B cell (primary cell): ENCODE results near the gene CTIF. TPM values are rescaled to one million over a fixed set of nuclear protein-coding genes. Genes with fewer than 3 reads are reported as not detected.

ENCODE experiments used
- ATAC-seq: fragments of 200-7000 bp; cut with Tn5 transposase; one replicate; pipeline ENCODE4 v1.10.0; 2021; ENCODE audit warnings: low read depth, mild to moderate bottlenecking, moderate number of reproducible peaks, moderate library complexity
- CTCF ChIA-PET: fragments of 350-600 bp; sonication (Branson Sonifier 250); formaldehyde crosslinking; loops from one replicate; lab custom pipeline; 2021; ENCODE audit warnings: antibody characterized with exemption, inconsistent platforms; lab: Charles Lee
- POLR2A ChIA-PET: fragments of 350-600 bp; sonication (Branson Sonifier 250); formaldehyde crosslinking; loops from one replicate; lab custom pipeline; 2021; ENCODE audit warnings: antibody characterized with exemption; lab: Charles Lee
- DNase-seq: peaks from one replicate; pipeline ENCODE4 v3.0.0; 2013
- H2AFZ ChIP-seq: 2 replicates; pipeline ENCODE4 v1.6.1; 2012; ENCODE audit warnings: mild to moderate bottlenecking, low read depth, low read length; ENCODE audit not compliant: insufficient read depth, poor library complexity, severe bottlenecking
- H3K27ac ChIP-seq, 2 donors: 1 replicate in 1 of 2; 2 replicates in 1 of 2; pipeline ENCODE4 v1.5.1; 2012 to 2013; ENCODE audit warnings: low read length in 2 of 2, mild to moderate bottlenecking in 2 of 2, moderate library complexity in 1 of 2
- H3K27me3 ChIP-seq, 4 experiments: fragments of 200-600 bp in 1 of 4; sonication (generic) in 1 of 4; replicated peaks in 1 of 4; 1 replicate in 2 of 4; 2 replicates in 2 of 4; pipeline versions ENCODE4 v1.6.1 to v1.7.0; 2013 to 2016; ENCODE audit warnings: low read length in 3 of 4, mild to moderate bottlenecking in 2 of 4, mixed read lengths in 1 of 4, moderate library complexity in 1 of 4; ENCODE audit not compliant: insufficient read depth in 4 of 4, control insufficient read depth in 3 of 4; ENCODE audit errors: control extremely low read depth in 1 of 4
- H3K36me3 ChIP-seq, 2 experiments: replicated peaks in 1 of 2; 1 replicate in 1 of 2; 2 replicates in 1 of 2; pipeline versions ENCODE4 v1.6.1 to v1.7.1; 2013; ENCODE audit warnings: low read length in 1 of 2; ENCODE audit not compliant: insufficient read depth in 2 of 2, control insufficient read depth in 1 of 2; ENCODE audit errors: control extremely low read depth in 1 of 2, extremely low read depth in 1 of 2
- H3K4me1 ChIP-seq, 2 donors: fragments of 200-600 bp in 1 of 2; sonication (generic) in 1 of 2; 1 replicate in 1 of 2; 2 replicates in 1 of 2; pipeline versions ENCODE4 v1.5.1 to v1.6.1; 2013 to 2017; ENCODE audit warnings: low read length in 2 of 2; ENCODE audit not compliant: control insufficient read depth in 2 of 2, insufficient read depth in 2 of 2
- H3K4me2 ChIP-seq: replicated peaks from 2 replicates; pipeline ENCODE3; 2012; ENCODE audit warnings: mild to moderate bottlenecking, low read depth, low read length; ENCODE audit not compliant: poor library complexity, severe bottlenecking
- H3K4me3 ChIP-seq, 5 experiments: fragments of 200-600 bp in 1 of 5; sonication (generic) in 1 of 5; 1 replicate in 3 of 5; 2 replicates in 2 of 5; pipeline versions ENCODE4 v1.5.1 to v1.7.0; 2011 to 2016; ENCODE audit warnings: low read length in 4 of 5, mild to moderate bottlenecking in 4 of 5, low read depth in 2 of 5, control low read depth in 1 of 5, moderate library complexity in 1 of 5; ENCODE audit not compliant: insufficient read depth in 1 of 5; ENCODE audit errors: control extremely low read depth in 1 of 5, extremely low read depth in 1 of 5
- H3K79me2 ChIP-seq: fragments of 200-600 bp; sonication (generic); one replicate; pipeline ENCODE4 v1.6.0; 2016; ENCODE audit warnings: low read length; ENCODE audit not compliant: control insufficient read depth, insufficient read depth
- H3K9ac ChIP-seq: fragments of 200-600 bp; sonication (generic); 2 replicates; pipeline ENCODE4 v1.6.1; 2017; ENCODE audit warnings: mild to moderate bottlenecking, low read length, moderate library complexity
- H3K9me3 ChIP-seq, 3 donors: one replicate each; pipeline versions ENCODE4 v1.6.1 to v1.7.1; 2013; ENCODE audit warnings: low read length in 2 of 3; ENCODE audit not compliant: control insufficient read depth in 2 of 3, insufficient read depth in 1 of 3; ENCODE audit errors: control extremely low read depth in 1 of 3
- H4K20me1 ChIP-seq: 2 replicates; pipeline ENCODE4 v1.6.0; 2012; ENCODE audit warnings: mild to moderate bottlenecking, low read length; ENCODE audit not compliant: insufficient read depth, control insufficient read depth, poor library complexity, severe bottlenecking
- H3K27ac Mint-ChIP-seq: one replicate; pipeline ENCODE4 v1.8.0; 2021; ENCODE audit warnings: mixed read lengths
- H3K27me3 Mint-ChIP-seq: one replicate; pipeline ENCODE4 v1.8.0; 2021; ENCODE audit warnings: mixed read lengths
- H3K4me1 Mint-ChIP-seq: one replicate; pipeline ENCODE4 v1.8.0; 2021; ENCODE audit warnings: mixed read lengths
- H3K4me3 Mint-ChIP-seq: one replicate; pipeline ENCODE4 v1.8.0; 2021; ENCODE audit warnings: mixed read lengths
- H3K9me3 Mint-ChIP-seq: one replicate; pipeline ENCODE4 v1.8.0; 2022; ENCODE audit warnings: mixed read lengths; ENCODE audit not compliant: insufficient read depth
- CTCF ChIP-seq: fragments of 200-600 bp; IDR thresholded peaks from one replicate; pipeline ENCODE4 v1.8.0; 2022; ENCODE audit warnings: antibody characterized with exemption, mild to moderate bottlenecking
- EZH2 ChIP-seq: IDR thresholded peaks from 2 replicates; pipeline ENCODE4 v1.6.1; 2012; ENCODE audit warnings: borderline replicate concordance, low read depth, mild to moderate bottlenecking, moderate library complexity, low read length; ENCODE audit not compliant: insufficient read depth, poor library complexity, severe bottlenecking
- WGBS: methylation state at CpG from one replicate; pipeline ENCODE4 v1.1.5; 2013; ENCODE audit warnings: missing lambda C conversion rate; ENCODE audit not compliant: insufficient coverage; 5-methylcytosine and 5-hydroxymethylcytosine counted together
- intact Hi-C: fragments of 100-400 bp; cut with micrococcal nuclease; formaldehyde crosslinking; loops from one replicate; pipeline ENCODE4 v1.10.0; 2022
- polyA plus RNA-seq: library from polyadenylated mRNA; depleted of rRNA; stranded (reverse); fragments of >200 nt; gene quantifications from 2 replicates; pipeline ENCODE4 v1.2.3, GENCODE V29; 2012
- total RNA-seq, 2 donors: library from RNA; stranded (reverse); fragments of 120-200 nt in 1 of 2; gene quantifications; 1 replicate in 1 of 2; 2 replicates in 1 of 2; pipeline versions ENCODE4 v1.2.3 to v1.2.4, GENCODE V29; 2013 to 2022

Gene CTIF
- total and polyA plus RNA-seq, 2 donors (not counting 1 experiment from before 2014, with no cell fraction given), result 3.6 to 16.2 TPM

- Mint-ChIP-seq H3K9me3 (no peaks in the 10 kb centered on the region), H3K4me3 (no peak overlapping the region), H3K4me1 (peaks cover 39% of the 10 kb centered on the region), H3K27ac (no peak overlapping the region), H3K27me3 (no peaks in the 10 kb centered on the region)
- no peaks in the 10 kb centered on the region for H3K79me2 ChIP-seq
- H3K27me3 ChIP-seq, result no peaks in the 10 kb centered on the region
- DNase-seq (no peak), ATAC-seq (no peak)
- ChIA-PET CTCF (interaction anchor here (1.1 kb wide), 1 partner anchor 97 kb away, joined by 3 read pairs; no protein-coding TSS in a partner anchor), POLR2A (no interaction called here)
- no peak overlapping the region for H3K27ac ChIP-seq
- H4K20me1 ChIP-seq, result no peaks in the 10 kb centered on the region
- peaks cover 10 to 32% of the 10 kb centered on the region in 2 donors for H3K4me1 ChIP-seq
- H3K4me2 ChIP-seq, result no peak overlapping the region
- intact Hi-C loops, result no loop called here
- no peak overlapping the region for H3K4me3 ChIP-seq
- no peak overlapping the region for H3K9ac ChIP-seq
- H3K36me3 ChIP-seq, result no peaks in the 10 kb centered on the region
- TF ChIP-seq EZH2 (no peak), CTCF (no peak)
- no peaks in the 10 kb centered on the region for H3K9me3 ChIP-seq
- H2AFZ ChIP-seq, result no peak overlapping the region
- WGBS, result 96% methylated on average over 3 of the region's 5 CpGs
These were observed 276.9 kb downstream of the CTIF start for GRCh38 chr18:48815581-48816324.

GRCh38 chr18:48816554-48816953, 277.7 kb downstream of the CTIF start:
- H3K27ac ChIP-seq, result no peak overlapping the region

More at GRCh38 chr18:48816554-48816953, 277.7 kb downstream of the CTIF start:
- POLR2A ChIA-PET, result no interaction called here
- Mint-ChIP-seq H3K27me3 (no peaks in the 10 kb centered on the region), H3K27ac (no peak overlapping the region), H3K4me1 (peaks cover 43% of the 10 kb centered on the region), H3K4me3 (no peak overlapping the region), H3K9me3 (no peaks in the 10 kb centered on the region)
- Histone ChIP-seq H3K4me3 (no peak overlapping the region), H3K4me1 (peaks cover 15 to 40% of the 10 kb centered on the region in 2 donors), H3K27me3 (no peaks in the 10 kb centered on the region), H3K9me3 (no peaks in the 10 kb centered on the region), H2AFZ (no peak overlapping the region), H3K4me2 (no peak overlapping the region), H3K79me2 (no peaks in the 10 kb centered on the region), H3K36me3 (no peaks in the 10 kb centered on the region), H4K20me1 (no peaks in the 10 kb centered on the region), H3K9ac (no peak overlapping the region)
- 97% methylated on average over 5 of the region's 7 CpGs for WGBS
- intact Hi-C loops, result no loop called here
- CTCF ChIA-PET, result interaction anchor here (1.1 kb wide), 1 partner anchor 97 kb away, joined by 3 read pairs; no protein-coding TSS in a partner anchor
- no peak for DNase-seq
- no peak for TF ChIP-seq CTCF
- TF ChIP-seq EZH2, result no peak
- ATAC-seq, result no peak
